Heart right ventricle (tissue), 16 donors: ENCODE measurements around the gene SH3RF3. TPM values are rescaled to one million over a fixed set of nuclear protein-coding genes. Genes with fewer than 3 reads are reported as not detected.

Source experiments
- ATAC-seq, 8 donors: fragments of 200-7000 bp; cut with Tn5 transposase; one replicate each; pipeline ENCODE4 v1.9.1; 2020; ENCODE audit warnings: mild to moderate bottlenecking in 8 of 8, moderate library complexity in 8 of 8, moderate number of reproducible peaks in 1 of 8
- DNase-seq, 2 donors: peaks; one replicate each; pipeline ENCODE4 v3.0.0-alpha.2; 2020
- H3K27ac ChIP-seq, 10 donors: fragments of 200-600 bp; sonication (generic) in 2 of 10; one replicate each; pipeline versions ENCODE4 v1.5.0 to v1.8.0; 2020 to 2022; ENCODE audit warnings: mild to moderate bottlenecking in 3 of 10
- H3K27me3 ChIP-seq, 7 donors: fragments of 200-600 bp; one replicate each; pipeline ENCODE4 v1.8.0; 2021 to 2022; ENCODE audit warnings: mild to moderate bottlenecking in 2 of 7
- H3K36me3 ChIP-seq, 9 donors: fragments of 200-600 bp; sonication (generic) in 1 of 9; one replicate each; pipeline versions ENCODE4 v1.5.0 to v1.8.0; 2020 to 2022; ENCODE audit warnings: mild to moderate bottlenecking in 2 of 9
- H3K4me1 ChIP-seq, 9 donors: fragments of 200-600 bp; sonication (generic) in 1 of 9; one replicate each; pipeline versions ENCODE4 v1.5.0 to v1.8.0; 2020 to 2022; ENCODE audit warnings: mild to moderate bottlenecking in 4 of 9
- H3K4me3 ChIP-seq, 10 donors: fragments of 200-600 bp; sonication (generic) in 2 of 10; one replicate each; pipeline versions ENCODE4 v1.5.0 to v1.8.0; 2020 to 2022; ENCODE audit warnings: mild to moderate bottlenecking in 7 of 10, moderate library complexity in 2 of 10
- H3K9me3 ChIP-seq, 11 donors: fragments of 200-600 bp in 10 of 11; sonication (generic) in 2 of 11; one replicate each; pipeline versions ENCODE4 v1.5.0 to v1.8.0; 2013 to 2022; ENCODE audit warnings: mild to moderate bottlenecking in 2 of 11, control low read depth in 1 of 11, moderate library complexity in 1 of 11
- CTCF ChIP-seq, 9 donors: fragments of 200-600 bp; sonication (generic) in 2 of 9; IDR thresholded peaks; one replicate each; pipeline versions ENCODE4 v1.5.0 to v1.8.0; 2021 to 2022; ENCODE audit warnings: antibody characterized with exemption in 9 of 9, mild to moderate bottlenecking in 5 of 9, moderate library complexity in 1 of 9
- WGBS, 2 donors: extraction: QIAGEN DNeasy Blood & Tissue Kit; methylation state at CpG; one replicate each; pipeline ENCODE4 v1.1.7; 2013; ENCODE audit warnings: inconsistent platforms in 1 of 2; 5-methylcytosine and 5-hydroxymethylcytosine counted together
- intact Hi-C, 10 donors: fragments of 100-400 bp; cut with DNase I; formaldehyde crosslinking; loops; one replicate each; pipeline versions ENCODE4 v1.11.1 to v1.14.2; 2022
- polyA plus RNA-seq, 2 donors: library from polyadenylated mRNA; stranded (reverse); fragments of 200-250 nt; gene quantifications; one replicate each; pipeline ENCODE4 v1.2.3, GENCODE V29; 2013
- total RNA-seq, 10 donors: library from RNA; stranded (reverse); fragmentation: NEBNext Ultra II Directional in 3 of 10; extraction: Animal tissue kit (Norgen Biotek cat#: 25700) in 3 of 10; gene quantifications; one replicate each; pipeline versions ENCODE4 v1.2.1 to v1.2.4, GENCODE V29; 2021 to 2023
- donor health status: Arrhythmogenic right ventricular cardiomyopathy.
- donor health status: ischemic (EF 13 %, LVEDD 7.1; RV severe dilation, severe dysfunction).
- donor health status: healthy with polysubstance abuse.
- donor health status: DM: no; HTN: yes; CAD: no.
- donor health status: DM: no; HTN: no; CAD: no.
- donor health status: ischemic (EF 25% LVEDD 6.9; RV normal size, moderate dysfunction).
- donor health status: ischemic (EF 25% LVEDD 5.7; RV mildly dilated, moderate dysfunction).
- donor health status: healthy.
- donor health status: DM: yes; HTN: yes; CAD: no.
- donor health status: Ischemic cardiomyopathy.
- donor health status: ischemic (EF 35%, LVEDD 5.7; RV mildly dilated, moderate dysfunction).
- donor health status: nonischemic (EF 11% LVEDD 7.7; RV severe dilation, severe dysfunction).
- donor health status: DM: yes; HTN: yes; CAD: no.
- donor health status: PGD.
- donor health status: ischemic (EF 29% LVEDD 5.4; RV normal size, mild dysfunction).
- donor health status: nonischemic (EF 23%, LVEDD 6.1; RV moderate dilation, normal function).

Gene SH3RF3
- total and polyA plus RNA-seq, 12 donors = 5.0 to 11.5 (median 8.6) TPM

GRCh38 chr2:109236147-109236546 lies 107.1 kb downstream of the SH3RF3 start:
- WGBS, 2 donors = 90 to 92% methylated on average over 4 of the region's 4 CpGs
- TF ChIP-seq CTCF (IDR thresholded peaks at IDR 0.05) = no peak
- Histone ChIP-seq H3K27me3 (no peaks in the 10 kb centered on the region), H3K27ac (no peak overlapping the region), H3K9me3 (peaks cover 0 to 4% (median 0%) of the 10 kb centered on the region in 11 donors), H3K4me3 (no peak overlapping the region), H3K4me1 (peaks cover 0 to 68% (median 29%) of the 10 kb centered on the region in 9 donors), H3K36me3 (no peaks in the 10 kb centered on the region)
- intact Hi-C loops = no loop called here
- DNase-seq (no peak), ATAC-seq (no peak)

GRCh38 chr2:109237792-109238191 lies 108.8 kb downstream of the SH3RF3 start:
- Histone ChIP-seq H3K9me3 (peaks cover 0 to 4% (median 0%) of the 10 kb centered on the region in 11 donors), H3K27ac (peak overlapping the region in 1 of 10 donors; percentile 78), H3K4me1 (peaks cover 8 to 71% (median 35%) of the 10 kb centered on the region in 9 donors), H3K4me3 (no peak overlapping the region), H3K27me3 (no peaks in the 10 kb centered on the region), H3K36me3 (no peaks in the 10 kb centered on the region)
- WGBS, 2 donors = 96 to 99% methylated on average over 2 of the region's 2 CpGs
- TF ChIP-seq CTCF (IDR thresholded peaks at IDR 0.05) = no peak
- no peak for ATAC-seq
- intact Hi-C loops = no loop called here
- no peak for DNase-seq

DNA sequence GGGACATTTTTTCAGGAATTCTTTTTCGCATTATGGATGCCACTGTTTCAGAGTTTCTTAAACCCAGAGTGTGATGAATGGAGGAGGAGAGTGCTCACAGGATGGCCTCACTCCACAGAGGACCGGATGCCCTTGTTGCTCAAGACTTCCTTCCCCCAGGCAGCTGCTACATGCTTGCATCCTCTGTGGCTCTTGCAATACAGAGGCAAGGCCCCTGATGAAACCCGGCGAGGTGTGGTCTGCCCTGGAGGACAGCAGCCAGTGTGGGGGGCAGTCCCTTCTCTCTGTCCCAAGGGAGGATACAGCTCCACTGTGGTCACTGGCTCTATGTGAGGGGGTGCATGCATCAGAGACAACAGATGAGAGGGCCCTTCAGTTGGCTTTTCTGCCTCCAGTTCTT lies 109.6 kb downstream of the SH3RF3 start:
- Histone ChIP-seq H3K27me3 (no peaks in the 10 kb centered on the region), H3K4me1 (peaks cover 14 to 79% (median 43%) of the 10 kb centered on the region in 9 donors), H3K27ac (peak overlapping the region in 4 of 10 donors; percentile 1 to 78 (median 48)), H3K4me3 (no peak overlapping the region), H3K36me3 (no peaks in the 10 kb centered on the region), H3K9me3 (peaks cover 0 to 4% (median 0%) of the 10 kb centered on the region in 11 donors)
- peak in 7 of 8 donors; percentile 42 to 80 (median 57) for ATAC-seq
- whole genome bisulfite sequencing, 2 donors = 51 to 67% methylated on average over 4 of the region's 4 CpGs
- DNase-seq = peak in 1 of 2 donors; percentile 59
- intact Hi-C loops = no loop called here
- no peak for TF ChIP-seq CTCF (IDR thresholded peaks at IDR 0.05)

- no peaks in the 10 kb centered on the region for H3K9me3 ChIP-seq
- no peaks in the 10 kb centered on the region for H3K27me3 ChIP-seq
- intact Hi-C loops = loop anchor here in 2 of 10 donors (5.0 to 10.0 kb wide), 4 partner anchors 65 to 112 kb away; partner anchors contain the start of gene SH3RF3 (in 1 of the 2)
- DNase-seq (no peak), ATAC-seq (peak in 1 of 8 donors; percentile 12)
- peaks cover 24 to 90% (median 55%) of the 10 kb centered on the region in 9 donors for H3K4me1 ChIP-seq
- peak overlapping the region in 1 of 10 donors; percentile 78 for H3K27ac ChIP-seq
- H3K4me3 ChIP-seq = no peak overlapping the region
- no peak for TF ChIP-seq CTCF (IDR thresholded peaks at IDR 0.05)
- H3K36me3 ChIP-seq = no peaks in the 10 kb centered on the region
- 87 to 91% methylated on average over 6 of the region's 6 CpGs for whole genome bisulfite sequencing, 2 donors
These were observed 110.7 kb downstream of the SH3RF3 start for GRCh38 chr2:109239720-109240119.
